NCI-H345 (cell line): ENCODE results near the gene SPATA22.
"Not testable (repeated sequence)": the region's sequence is repeated elsewhere in the genome, so short reads cannot be mapped to it uniquely, and the experiment has no call there.

Experiments
- DNase-seq: peaks from one replicate; lab custom pipeline; 2025; lab: John Stamatoyannopoulos, UW

SPATA22 gene

GRCh38 chr17:3471599-3471998, at the start of gene SPATA22:
SPATA22 (minus strand) TSS chr17:3471819; CDS start chr17:3469325, 2,494 bp downstream.
- no peak for DNase-seq

GRCh38 chr17:3519472-3519871, 47.9 kb upstream of the SPATA22 start:
- DNase-seq, result not testable (repeated sequence)

- DNase-seq, result no peak
Measured at GRCh38 chr17:3514873-3515272, 43.3 kb upstream of the SPATA22 start.

GRCh38 chr17:3514167-3514566, 42.5 kb upstream of the SPATA22 start:
- DNase-seq, result not testable (repeated sequence)

GRCh38 chr17:3513305-3514035, 41.9 kb upstream of the SPATA22 start:
- no peak for DNase-seq

- no peak for DNase-seq
Measured at GRCh38 chr17:3512505-3513171, 41.0 kb upstream of the SPATA22 start.

- DNase-seq, result no peak
Measured at GRCh38 chr17:3511852-3512504, 40.4 kb upstream of the SPATA22 start.

GRCh38 chr17:3510090-3510489, 38.5 kb upstream of the SPATA22 start:
- DNase-seq, result no peak

GRCh38 chr17:3507869-3508268, 36.2 kb upstream of the SPATA22 start:
- no peak for DNase-seq

GRCh38 chr17:3507071-3507470, 35.5 kb upstream of the SPATA22 start:
- DNase-seq, result no peak

- no peak for DNase-seq
Measured at GRCh38 chr17:3506054-3506453, 34.4 kb upstream of the SPATA22 start.

- DNase-seq, result no peak
Measured at GRCh38 chr17:3505008-3505407, 33.4 kb upstream of the SPATA22 start.

- DNase-seq, result no peak
Measured at GRCh38 chr17:3503285-3503684, 31.7 kb upstream of the SPATA22 start.

GRCh38 chr17:3502466-3502865, 30.8 kb upstream of the SPATA22 start:
- DNase-seq, result no peak

- DNase-seq, result no peak
Measured at GRCh38 chr17:3501344-3501743, 29.7 kb upstream of the SPATA22 start.

GRCh38 chr17:3497101-3497500, 25.5 kb upstream of the SPATA22 start:
- no peak for DNase-seq

GRCh38 chr17:3485481-3486068, 14.0 kb upstream of the SPATA22 start:
- no peak for DNase-seq

- DNase-seq, result no peak
Measured at GRCh38 chr17:3482852-3483251, 11.2 kb upstream of the SPATA22 start.

- no peak for DNase-seq
Measured at GRCh38 chr17:3479988-3480387, 8.4 kb upstream of the SPATA22 start.

GRCh38 chr17:3475812-3476610, 4.4 kb upstream of the SPATA22 start, which contains the start of gene ASPA:
ASPA (plus strand) TSS chr17:3475997; CDS start chr17:3476160, 163 bp downstream.
- no peak for DNase-seq

GRCh38 chr17:3475251-3475685, 3.6 kb upstream of the SPATA22 start:
- DNase-seq, result no peak

GRCh38 chr17:3474212-3474611, 2.6 kb upstream of the SPATA22 start:
- no peak for DNase-seq
